AG04449 (cell line): ENCODE data around the gene EMC10.

Experiments
- CTCF ChIA-PET: fragments of 350-600 bp; formaldehyde crosslinking; extraction: SDS; loops from one replicate; lab custom pipeline; 2021; ENCODE audit warnings: antibody characterized with exemption; lab: Yijun Ruan, JAX
- POLR2A ChIA-PET: fragments of 400-600, 350-600 bp; formaldehyde crosslinking; extraction: SDS; loops from one replicate; lab custom pipeline; 2020; ENCODE audit warnings: antibody characterized with exemption, inconsistent platforms; lab: Yijun Ruan, JAX
- DNase-seq: peaks from one replicate; pipeline ENCODE4 v3.0.0-alpha.2; 2010; ENCODE audit warnings: low read depth, low spot score
- H3K4me3 ChIP-seq: 2 replicates; pipeline ENCODE4 v1.5.1; 2011; ENCODE audit warnings: low read depth, mild to moderate bottlenecking, control low read depth, low read length
- CTCF ChIP-seq: IDR thresholded peaks from one replicate; pipeline ENCODE4 v1.5.1; 2011; ENCODE audit warnings: mild to moderate bottlenecking, moderate library complexity, low read length, control low read depth, inconsistent platforms; ENCODE audit not compliant: insufficient read depth; ENCODE audit errors: missing control alignments

Gene EMC10

GRCh38 chr19:50512999-50513745, 36.9 kb downstream of the EMC10 start:
- CTCF ChIA-PET: interaction anchor here (0.7 kb wide), 1 partner anchor 25 kb away, joined by 3 read pairs; no protein-coding TSS in a partner anchor
- POLR2A ChIA-PET: no interaction called here
- H3K4me3 ChIP-seq: no peak overlapping the region
- no peak for TF ChIP-seq CTCF
- no peak for DNase-seq

- CTCF ChIA-PET: interaction anchor here (0.7 kb wide), 1 partner anchor 24 kb away, joined by 3 read pairs; no protein-coding TSS in a partner anchor
- DNase-seq: no peak
- no peak for TF ChIP-seq CTCF
- POLR2A ChIA-PET: no interaction called here
- H3K4me3 ChIP-seq: no peak within 1 kb of the TSS
These were observed 37.5 kb downstream of the EMC10 start, which contains the start of gene ASPDH for GRCh38 chr19:50513746-50514345. TSS of gene ASPDH (minus strand) at chr19:50513913. CDS start at chr19:50513823, 90 bp downstream.

GRCh38 chr19:50514346-50515167, 38.2 kb downstream of the EMC10 start:
- no peak overlapping the region for H3K4me3 ChIP-seq
- ChIA-PET POLR2A (no interaction called here), CTCF (no interaction called here)
- no peak for DNase-seq
- no peak for TF ChIP-seq CTCF

GRCh38 chr19:50515168-50515561, 38.9 kb downstream of the EMC10 start:
- CTCF ChIA-PET: no interaction called here
- no peak overlapping the region for H3K4me3 ChIP-seq
- POLR2A ChIA-PET: no interaction called here
- no peak for TF ChIP-seq CTCF
- no peak for DNase-seq

GRCh38 chr19:50516456-50516855, 40.1 kb downstream of the EMC10 start:
- TF ChIP-seq CTCF: no peak
- POLR2A ChIA-PET: no interaction called here
- no peak for DNase-seq
- H3K4me3 ChIP-seq: no peak overlapping the region
- CTCF ChIA-PET: interaction anchor here (1.1 kb wide), 1 partner anchor 22 kb away, joined by 3 read pairs; no protein-coding TSS in a partner anchor
